ENCODE measurements around the gene FAF2. TPM values are rescaled to one million over a fixed set of nuclear protein-coding genes. Genes with fewer than 3 reads are reported as not detected.
"Not testable (repeated sequence)": the region's sequence is repeated elsewhere in the genome, so short reads cannot be mapped to it uniquely, and the experiment has no call there.

The FAF2 gene
- polyA plus RNA-seq, 12 donors, result 23.1 to 35.6 (median 28.3) TPM; not detected in 1

GRCh38 chr5:176542135-176542595 lies 94.0 kb downstream of the FAF2 start:
- DNase-seq, result no peak

DNA sequence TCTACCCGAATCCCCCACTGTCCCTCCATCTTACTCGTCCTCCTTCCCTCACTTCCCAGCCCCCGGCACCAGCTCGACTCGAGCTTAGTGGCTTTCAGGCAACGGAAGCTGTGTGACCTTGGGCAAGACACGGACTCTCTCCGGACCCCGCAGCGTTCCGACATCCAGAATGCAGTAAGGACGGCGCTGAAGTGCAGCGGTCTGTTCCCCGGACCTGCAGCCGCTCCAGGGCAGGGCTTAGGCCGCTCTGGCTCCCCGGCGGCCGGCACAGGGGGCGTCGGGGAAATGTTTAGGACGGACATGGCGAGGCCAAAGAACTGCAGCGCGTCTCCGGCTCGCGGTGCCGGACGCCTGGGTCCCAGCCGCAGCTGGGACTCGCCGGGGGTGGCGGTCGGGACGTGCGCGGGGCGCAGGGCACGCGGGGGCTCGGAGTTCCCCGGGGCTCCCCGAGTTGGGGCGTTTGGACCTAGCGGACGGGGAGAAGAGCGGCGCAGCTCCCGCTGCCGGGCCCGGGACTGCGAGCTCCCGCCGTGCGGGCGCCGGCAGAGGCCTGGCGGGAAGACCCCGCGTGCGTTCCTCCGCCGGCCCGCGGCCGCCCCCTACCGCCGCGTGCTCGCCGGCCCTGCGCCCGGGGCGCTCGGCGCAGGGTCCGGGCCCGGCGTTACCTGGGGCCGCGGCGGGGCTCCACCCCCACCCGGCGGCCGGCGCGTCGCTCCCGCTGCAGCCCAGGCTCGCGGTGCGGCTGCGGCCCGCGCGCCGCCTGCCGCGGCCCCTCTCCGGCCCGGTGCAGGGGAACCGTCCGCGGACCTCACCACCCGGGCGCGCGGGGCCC lies 94.6 kb downstream of the FAF2 start:
- no peak for DNase-seq

DNA sequence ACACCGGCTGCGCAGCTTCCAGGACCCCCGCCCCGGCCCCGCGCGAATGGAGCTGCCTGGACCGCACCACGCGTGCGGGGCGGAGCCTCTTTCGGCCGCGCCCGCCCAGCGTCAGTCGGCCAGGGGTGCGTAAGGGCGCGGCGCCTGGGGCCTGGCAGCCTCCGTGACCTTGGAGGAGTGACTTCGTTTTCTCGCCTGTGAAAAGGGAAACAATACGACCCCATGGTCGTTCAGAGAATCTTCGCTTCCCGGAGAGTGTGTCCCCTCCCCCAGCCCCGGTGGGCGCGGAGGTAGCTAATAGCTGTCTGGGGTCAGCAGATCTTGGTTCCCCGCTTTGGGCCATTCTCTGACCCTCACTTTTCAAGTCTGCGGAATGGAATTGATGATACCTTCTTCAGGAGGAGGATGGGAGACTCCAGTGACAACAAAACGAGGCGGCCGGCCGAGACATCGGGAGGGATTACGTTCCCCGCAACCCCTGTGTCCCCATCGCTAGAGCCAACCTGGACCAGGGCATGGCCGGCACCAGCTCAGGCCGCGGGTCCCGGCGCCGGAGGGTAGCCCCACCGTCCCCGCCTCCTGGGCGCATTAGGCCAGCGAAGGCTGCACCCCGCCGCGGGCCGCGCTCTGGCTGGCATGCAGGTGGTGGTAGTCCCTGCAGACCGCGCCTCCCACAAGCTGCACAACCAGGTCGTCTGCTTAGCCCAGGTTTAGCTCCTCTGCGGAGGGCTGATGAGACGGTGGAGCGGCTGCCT lies 95.4 kb downstream of the FAF2 start:
- DNase-seq, result no peak

- no peak for DNase-seq
Observed at GRCh38 chr5:176545388-176545736, 97.2 kb downstream of the FAF2 start.

GRCh38 chr5:176545737-176546509 lies 97.7 kb downstream of the FAF2 start:
- DNase-seq, result no peak

DNA sequence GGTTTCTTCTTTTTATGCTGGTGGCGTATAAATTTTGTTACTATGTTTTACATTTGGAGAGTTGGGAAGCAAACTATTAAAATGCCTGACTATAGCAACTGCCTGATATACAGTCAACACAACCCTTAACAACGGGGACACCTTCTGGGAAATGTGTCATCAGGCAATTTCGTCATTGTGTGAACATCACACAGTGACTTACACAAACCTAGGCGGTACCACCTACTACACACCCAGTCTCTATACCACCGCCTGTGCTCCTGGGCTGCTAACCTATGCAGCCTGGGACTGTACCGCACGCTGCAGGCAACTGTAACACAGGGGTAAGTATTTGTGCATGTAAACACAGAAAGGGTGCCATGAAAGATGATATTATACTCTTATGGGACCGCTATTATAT lies 99.6 kb downstream of the FAF2 start:
- DNase-seq, result no peak

- no peak for DNase-seq
Observed at GRCh38 chr5:176548967-176549444, 100.8 kb downstream of the FAF2 start, which contains the start of gene CDHR2. CDHR2 (plus strand) TSS chr5:176549342; CDS start chr5:176565353, 16,011 bp downstream.

- no peak for DNase-seq
Observed at GRCh38 chr5:176549871-176550270, 101.7 kb downstream of the FAF2 start.

- DNase-seq, result no peak
Observed at GRCh38 chr5:176550275-176550831, 102.2 kb downstream of the FAF2 start.

DNA sequence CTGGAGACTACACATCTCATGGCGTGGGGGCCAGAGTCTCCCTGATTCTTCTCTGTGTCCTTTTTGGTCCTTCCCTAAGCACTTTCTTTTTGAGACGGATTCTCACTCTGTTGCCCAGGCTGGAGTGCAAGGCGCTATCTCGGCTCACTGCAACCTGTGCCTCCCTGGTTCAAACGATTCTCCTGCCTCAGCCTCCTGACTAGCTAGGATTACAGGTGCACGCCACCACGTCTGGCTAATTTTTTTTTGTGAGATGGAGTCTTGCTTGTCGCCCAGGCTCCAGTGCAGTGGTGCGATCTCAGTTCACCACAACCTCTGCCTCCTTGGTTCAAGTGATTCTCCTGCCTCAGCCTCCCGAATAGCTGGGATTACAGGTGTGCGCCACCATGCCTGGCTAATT lies 102.8 kb downstream of the FAF2 start:
- DNase-seq, result not testable (repeated sequence)

DNA sequence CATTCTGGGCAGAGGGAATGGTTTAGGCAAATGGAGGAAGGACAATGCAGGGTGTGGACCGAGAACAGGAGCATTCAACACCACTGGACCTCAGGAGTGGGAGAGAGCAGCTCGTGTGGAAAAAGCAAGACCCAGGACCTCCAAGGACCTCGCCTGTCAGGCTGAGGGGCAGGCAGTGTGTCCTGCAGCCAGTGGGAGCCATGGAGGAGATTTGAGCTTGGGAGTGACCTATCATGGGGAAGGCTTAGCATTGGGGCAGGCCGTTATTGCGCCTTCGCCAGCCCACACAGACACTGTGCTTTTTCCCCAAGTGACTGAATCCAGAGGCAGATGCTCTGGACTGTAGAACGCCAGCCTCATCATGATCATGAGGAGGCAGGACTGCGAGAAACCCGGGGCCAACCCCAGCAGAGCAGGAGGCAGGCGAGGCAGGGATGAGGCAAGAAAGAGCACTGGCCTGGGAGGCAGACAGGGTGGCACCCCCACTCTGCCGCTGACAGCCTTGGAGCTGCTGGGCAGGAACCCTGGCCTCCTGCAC lies 104.2 kb downstream of the FAF2 start:
- no peak for DNase-seq

GRCh38 chr5:176553260-176554085 lies 105.3 kb downstream of the FAF2 start:
- DNase-seq, result no peak

GRCh38 chr5:176557846-176558245 lies 109.7 kb downstream of the FAF2 start:
- DNase-seq, result no peak

Other genes starting within 250 kb of the FAF2 start
- 10 to 100 TPM in 11 of 12 donors, not detected in 1; 11.1 to 24.0 (median 15.2) TPM for gene SIMC1, start 210.0 kb upstream of the FAF2 start, polyA plus RNA-seq (ENCODE audit: insufficient read length in 12 of 12)
- gene KIAA1191, start 86.6 kb upstream of the FAF2 start, polyA plus RNA-seq (ENCODE audit: insufficient read length in 12 of 12), result 10 to 100 TPM in 11 of 12 donors, not detected in 1; 30.5 to 77.7 (median 65.3) TPM
- 10 to 100 TPM in 8 of 12 donors, 1 to 10 TPM in 4; 4.9 to 37.8 (median 10.9) TPM for gene ARL10, start 82.9 kb upstream of the FAF2 start, polyA plus RNA-seq (ENCODE audit: insufficient read length in 12 of 12)
- 10 to 100 TPM in 10 of 12 donors, not detected in 2; 21.8 to 30.9 (median 26.4) TPM for gene NOP16, start 59.8 kb upstream of the FAF2 start, polyA plus RNA-seq (ENCODE audit: insufficient read length in 12 of 12)
- gene HIGD2A, start 59.6 kb upstream of the FAF2 start, polyA plus RNA-seq (ENCODE audit: insufficient read length in 12 of 12), result 100 to 1,000 TPM in 11 of 12 donors, not detected in 1; 110 to 188 (median 155) TPM
- gene CLTB, start 31.8 kb upstream of the FAF2 start, polyA plus RNA-seq (ENCODE audit: insufficient read length in 12 of 12), result 100 to 1,000 TPM in 1 of 12 donors, 10 to 100 TPM in 10, not detected in 1; 41.8 to 132 (median 49.0) TPM
- 10 to 100 TPM in 11 of 12 donors, not detected in 1; 22.1 to 66.4 (median 30.7) TPM for gene RNF44, start 89.0 kb downstream of the FAF2 start, polyA plus RNA-seq (ENCODE audit: insufficient read length in 12 of 12)
- 10 to 100 TPM in 1 of 12 donors, 1 to 10 TPM in 2, under 1 TPM in 7, not detected in 2; 0.18 to 14.2 (median 0.53) TPM for gene CDHR2, start 101.0 kb downstream of the FAF2 start, polyA plus RNA-seq (ENCODE audit: insufficient read length in 12 of 12)
- 1 to 10 TPM in 4 of 12 donors, under 1 TPM in 7, not detected in 1; 0.48 to 5.5 (median 0.70) TPM for gene GPRIN1, start 161.8 kb downstream of the FAF2 start, polyA plus RNA-seq (ENCODE audit: insufficient read length in 12 of 12)
- gene SNCB, start 182.1 kb downstream of the FAF2 start, polyA plus RNA-seq (ENCODE audit: insufficient read length in 12 of 12), result under 1 TPM in 3 of 12 donors, not detected in 9; 0.14 to 0.44 (median 0.40) TPM
- gene EIF4E1B, start 182.3 kb downstream of the FAF2 start, polyA plus RNA-seq (ENCODE audit: insufficient read length in 12 of 12), result under 1 TPM in 1 of 12 donors, not detected in 11; 0.10 TPM
- gene TSPAN17, start 199.1 kb downstream of the FAF2 start, polyA plus RNA-seq (ENCODE audit: insufficient read length in 12 of 12), result 10 to 100 TPM in 11 of 12 donors, not detected in 1; 22.8 to 27.1 (median 25.3) TPM

Data from muscle of arm (tissue), 12 donors.